ENCODE data around the gene KLF14.

DNA sequence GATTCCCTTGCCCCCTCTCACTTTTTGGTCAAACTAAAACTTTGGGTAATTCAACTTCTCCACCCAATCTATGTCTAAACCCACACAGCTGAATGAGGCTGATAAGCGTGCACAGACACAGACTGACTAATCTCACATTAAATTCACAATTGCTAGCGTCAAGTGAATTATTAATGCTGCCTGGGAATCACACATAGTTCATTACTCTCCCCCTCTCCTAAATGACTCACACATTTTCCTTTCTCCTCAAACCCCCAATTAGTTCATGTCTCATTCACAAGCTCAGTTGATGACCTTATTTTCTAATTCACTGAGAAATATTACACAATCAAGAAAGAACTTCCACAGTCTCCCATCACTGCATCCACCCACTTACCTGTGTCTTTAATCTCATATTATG, 14.5 kb downstream of the KLF14 start:
- TF ChIP-seq, protein P1, sequence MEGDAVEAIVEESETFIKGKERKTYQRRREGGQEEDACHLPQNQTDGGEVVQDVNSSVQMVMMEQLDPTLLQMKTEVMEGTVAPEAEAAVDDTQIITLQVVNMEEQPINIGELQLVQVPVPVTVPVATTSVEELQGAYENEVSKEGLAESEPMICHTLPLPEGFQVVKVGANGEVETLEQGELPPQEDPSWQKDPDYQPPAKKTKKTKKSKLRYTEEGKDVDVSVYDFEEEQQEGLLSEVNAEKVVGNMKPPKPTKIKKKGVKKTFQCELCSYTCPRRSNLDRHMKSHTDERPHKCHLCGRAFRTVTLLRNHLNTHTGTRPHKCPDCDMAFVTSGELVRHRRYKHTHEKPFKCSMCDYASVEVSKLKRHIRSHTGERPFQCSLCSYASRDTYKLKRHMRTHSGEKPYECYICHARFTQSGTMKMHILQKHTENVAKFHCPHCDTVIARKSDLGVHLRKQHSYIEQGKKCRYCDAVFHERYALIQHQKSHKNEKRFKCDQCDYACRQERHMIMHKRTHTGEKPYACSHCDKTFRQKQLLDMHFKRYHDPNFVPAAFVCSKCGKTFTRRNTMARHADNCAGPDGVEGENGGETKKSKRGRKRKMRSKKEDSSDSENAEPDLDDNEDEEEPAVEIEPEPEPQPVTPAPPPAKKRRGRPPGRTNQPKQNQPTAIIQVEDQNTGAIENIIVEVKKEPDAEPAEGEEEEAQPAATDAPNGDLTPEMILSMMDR (IDR thresholded peaks at IDR 0.05) = no peak
- TF ChIP-seq SP1 (CRISPR knock-in tag; conservative IDR thresholded peaks at IDR 0.05) (no peak), MYBL2 (CRISPR knock-in tag; IDR thresholded peaks at IDR 0.05) (no peak), CREB1 (CRISPR knock-in tag; IDR thresholded peaks at IDR 0.05) (no peak), ZNF263 (CRISPR knock-in tag; IDR thresholded peaks at IDR 0.05; ENCODE audit: low read depth) (no peak), KAT7 (CRISPR knock-in tag; IDR thresholded peaks at IDR 0.05; ENCODE audit: borderline replicate concordance) (no peak), ZNF317 (CRISPR knock-in tag; IDR thresholded peaks at IDR 0.05; ENCODE audit: borderline replicate concordance, low read depth) (no peak)
- TF ChIP-seq, protein P2, sequence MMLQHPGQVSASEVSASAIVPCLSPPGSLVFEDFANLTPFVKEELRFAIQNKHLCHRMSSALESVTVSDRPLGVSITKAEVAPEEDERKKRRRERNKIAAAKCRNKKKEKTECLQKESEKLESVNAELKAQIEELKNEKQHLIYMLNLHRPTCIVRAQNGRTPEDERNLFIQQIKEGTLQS (CRISPR knock-in tag; conservative IDR thresholded peaks at IDR 0.05) = no peak
- TF ChIP-seq, protein P3, sequence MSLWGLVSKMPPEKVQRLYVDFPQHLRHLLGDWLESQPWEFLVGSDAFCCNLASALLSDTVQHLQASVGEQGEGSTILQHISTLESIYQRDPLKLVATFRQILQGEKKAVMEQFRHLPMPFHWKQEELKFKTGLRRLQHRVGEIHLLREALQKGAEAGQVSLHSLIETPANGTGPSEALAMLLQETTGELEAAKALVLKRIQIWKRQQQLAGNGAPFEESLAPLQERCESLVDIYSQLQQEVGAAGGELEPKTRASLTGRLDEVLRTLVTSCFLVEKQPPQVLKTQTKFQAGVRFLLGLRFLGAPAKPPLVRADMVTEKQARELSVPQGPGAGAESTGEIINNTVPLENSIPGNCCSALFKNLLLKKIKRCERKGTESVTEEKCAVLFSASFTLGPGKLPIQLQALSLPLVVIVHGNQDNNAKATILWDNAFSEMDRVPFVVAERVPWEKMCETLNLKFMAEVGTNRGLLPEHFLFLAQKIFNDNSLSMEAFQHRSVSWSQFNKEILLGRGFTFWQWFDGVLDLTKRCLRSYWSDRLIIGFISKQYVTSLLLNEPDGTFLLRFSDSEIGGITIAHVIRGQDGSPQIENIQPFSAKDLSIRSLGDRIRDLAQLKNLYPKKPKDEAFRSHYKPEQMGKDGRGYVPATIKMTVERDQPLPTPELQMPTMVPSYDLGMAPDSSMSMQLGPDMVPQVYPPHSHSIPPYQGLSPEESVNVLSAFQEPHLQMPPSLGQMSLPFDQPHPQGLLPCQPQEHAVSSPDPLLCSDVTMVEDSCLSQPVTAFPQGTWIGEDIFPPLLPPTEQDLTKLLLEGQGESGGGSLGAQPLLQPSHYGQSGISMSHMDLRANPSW (CRISPR knock-in tag; conservative IDR thresholded peaks at IDR 0.05; ENCODE audit: low read depth) = no peak
- TF ChIP-seq, protein P4, sequence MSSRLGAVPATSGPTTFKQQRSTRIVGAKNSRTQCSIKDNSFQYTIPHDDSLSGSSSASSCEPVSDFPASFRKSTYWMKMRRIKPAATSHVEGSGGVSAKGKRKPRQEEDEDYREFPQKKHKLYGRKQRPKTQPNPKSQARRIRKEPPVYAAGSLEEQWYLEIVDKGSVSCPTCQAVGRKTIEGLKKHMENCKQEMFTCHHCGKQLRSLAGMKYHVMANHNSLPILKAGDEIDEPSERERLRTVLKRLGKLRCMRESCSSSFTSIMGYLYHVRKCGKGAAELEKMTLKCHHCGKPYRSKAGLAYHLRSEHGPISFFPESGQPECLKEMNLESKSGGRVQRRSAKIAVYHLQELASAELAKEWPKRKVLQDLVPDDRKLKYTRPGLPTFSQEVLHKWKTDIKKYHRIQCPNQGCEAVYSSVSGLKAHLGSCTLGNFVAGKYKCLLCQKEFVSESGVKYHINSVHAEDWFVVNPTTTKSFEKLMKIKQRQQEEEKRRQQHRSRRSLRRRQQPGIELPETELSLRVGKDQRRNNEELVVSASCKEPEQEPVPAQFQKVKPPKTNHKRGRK (CRISPR knock-in tag; IDR thresholded peaks at IDR 0.05; ENCODE audit: borderline replicate concordance) = no peak
